Endothelial cell of umbilical vein (primary cell): ENCODE data around the gene EPB41L3. TPM values are rescaled to one million over a fixed set of nuclear protein-coding genes. Genes with fewer than 3 reads are reported as not detected.

Source experiments
- BruUV-seq: library from RNA; stranded (reverse); fragments of 400-500 nt; replicated peaks from 2 replicates; lab custom pipeline; 2021; lab: Mats Ljungman, UMichigan
- CTCF ChIA-PET: fragments of 300-600, 350-600 bp; sonication (Branson Sonifier 250); formaldehyde crosslinking; loops from one replicate; lab custom pipeline; 2021; ENCODE audit warnings: antibody characterized with exemption, inconsistent platforms; lab: Charles Lee
- POLR2A ChIA-PET: fragments of 300-600, 350-600 bp; sonication (Branson Sonifier 250); formaldehyde crosslinking; loops from one replicate; lab custom pipeline; 2021; ENCODE audit warnings: antibody characterized with exemption, inconsistent platforms; lab: Charles Lee
- DNase-seq: peaks from one replicate; pipeline ENCODE4 v3.0.0-alpha.2; 2011; ENCODE audit warnings: low read depth, low spot score
- FAIRE-seq: peaks from 2 replicates; lab custom pipeline; 2011; peaks lifted over from hg19 to GRCh38; lab: Jason Lieb, UNC
- H2AFZ ChIP-seq: 2 replicates; pipeline ENCODE4 v1.6.0; 2012; ENCODE audit warnings: low read depth, low read length, control low read depth, inconsistent platforms
- H3K27ac ChIP-seq: 2 replicates; pipeline ENCODE4 v1.5.1; 2011; ENCODE audit warnings: low read depth, mild to moderate bottlenecking, control low read depth, low read length, moderate library complexity; ENCODE audit not compliant: insufficient read depth
- H3K27me3 ChIP-seq, 2 experiments: 2 replicates each; pipeline versions ENCODE4 v1.6.0 to v1.6.1; 2011; ENCODE audit warnings: low read length in 2 of 2, mixed read lengths in 1 of 2; ENCODE audit not compliant: control insufficient read depth in 2 of 2, insufficient read depth in 2 of 2
- H3K36me3 ChIP-seq, 2 experiments: 2 replicates in 1 of 2; 3 replicates in 1 of 2; pipeline ENCODE4 v1.5.1; 2011; ENCODE audit warnings: low read length in 2 of 2, mild to moderate bottlenecking in 1 of 2, moderate library complexity in 1 of 2; ENCODE audit not compliant: control insufficient read depth in 2 of 2, insufficient read depth in 2 of 2; ENCODE audit errors: extremely low read depth in 1 of 2
- H3K4me1 ChIP-seq: 3 replicates; pipeline ENCODE4 v1.5.1; 2011; ENCODE audit warnings: mild to moderate bottlenecking, low read length; ENCODE audit not compliant: control insufficient read depth, insufficient read depth; ENCODE audit errors: extremely low read depth
- H3K4me2 ChIP-seq: 2 replicates; pipeline ENCODE4 v1.6.1; 2011; ENCODE audit warnings: low read length, control low read depth, mixed read lengths; ENCODE audit not compliant: insufficient read depth
- H3K4me3 ChIP-seq, 3 experiments: fragments of 200-600 bp in 1 of 3; sonication (generic), shearing (Covaris generic) in 1 of 3; replicated peaks in 1 of 3; 2 replicates each; pipeline ENCODE4 v1.5.1; 2011 to 2016; ENCODE audit warnings: control low read depth in 3 of 3, low read length in 3 of 3, mild to moderate bottlenecking in 2 of 3, inconsistent platforms in 1 of 3, low read depth in 1 of 3, moderate library complexity in 1 of 3; ENCODE audit not compliant: insufficient read depth in 1 of 3
- H3K79me2 ChIP-seq: 2 replicates; pipeline ENCODE4 v1.6.0; 2012; ENCODE audit warnings: low read length, inconsistent platforms; ENCODE audit not compliant: control insufficient read depth, insufficient read depth
- H3K9ac ChIP-seq: replicated peaks from 2 replicates; pipeline ENCODE3; 2011; ENCODE audit warnings: low read length, control low read depth; ENCODE audit not compliant: insufficient read depth; ENCODE audit errors: extremely low read depth
- H3K9me1 ChIP-seq: replicated peaks from 3 replicates; pipeline ENCODE4 v1.6.0; 2011; ENCODE audit warnings: mild to moderate bottlenecking, low read length; ENCODE audit not compliant: control insufficient read depth, insufficient read depth; ENCODE audit errors: extremely low read depth
- H3K9me3 ChIP-seq: replicated peaks from 2 replicates; pipeline ENCODE4 v1.5.1; 2012; ENCODE audit warnings: low read length, inconsistent platforms; ENCODE audit not compliant: control insufficient read depth, insufficient read depth
- H4K20me1 ChIP-seq: replicated peaks from 2 replicates; pipeline ENCODE3; 2011; ENCODE audit warnings: mild to moderate bottlenecking, low read length; ENCODE audit not compliant: control insufficient read depth, insufficient read depth; ENCODE audit errors: extremely low read depth
- CTCF ChIP-seq, 2 donors: IDR thresholded peaks; 1 replicate in 1 of 2; 2 replicates in 1 of 2; pipeline ENCODE4 v1.5.1; 2011; ENCODE audit warnings: low read length in 2 of 2, mild to moderate bottlenecking in 2 of 2, moderate library complexity in 2 of 2, control low read depth in 1 of 2, inconsistent platforms in 1 of 2, low read depth in 1 of 2; ENCODE audit not compliant: insufficient read depth in 1 of 2; ENCODE audit errors: extremely low read depth in 1 of 2
- EZH2 ChIP-seq: IDR thresholded peaks from 2 replicates; pipeline ENCODE4 v1.6.1; 2012; ENCODE audit warnings: borderline replicate concordance, low read depth, mild to moderate bottlenecking, moderate library complexity, low read length, inconsistent platforms; ENCODE audit not compliant: severe bottlenecking
- FOS ChIP-seq: IDR thresholded peaks from 2 replicates; pipeline ENCODE4 v1.6.1; 2011; ENCODE audit warnings: mild to moderate bottlenecking, low read length, moderate library complexity, borderline replicate concordance; ENCODE audit not compliant: insufficient read depth
- GATA2 ChIP-seq: IDR thresholded peaks from 2 replicates; pipeline ENCODE4 v1.7.0; 2011; ENCODE audit warnings: low read depth, mild to moderate bottlenecking, moderate library complexity, mixed read lengths, low read length; ENCODE audit not compliant: insufficient read length, insufficient read depth
- JUN ChIP-seq: IDR thresholded peaks from 2 replicates; pipeline ENCODE4 v1.6.1; 2011; ENCODE audit warnings: borderline replicate concordance, low read depth; ENCODE audit not compliant: insufficient read length, insufficient read depth
- MAX ChIP-seq: IDR thresholded peaks from 2 replicates; pipeline ENCODE4 v1.6.1; 2011; ENCODE audit not compliant: insufficient read depth, insufficient read length
- MYC ChIP-seq: IDR thresholded peaks from one replicate; pipeline ENCODE4 v1.6.1; 2011; ENCODE audit warnings: mild to moderate bottlenecking, low read depth, low read length
- POLR2A ChIP-seq: IDR thresholded peaks from 2 replicates; pipeline ENCODE4 v1.6.1; 2012; ENCODE audit warnings: low read depth, mild to moderate bottlenecking, control low read depth, low read length
- POLR2AphosphoS5 ChIP-seq: IDR thresholded peaks from 2 replicates; pipeline ENCODE4 v1.6.1; 2012; ENCODE audit warnings: low read depth, mild to moderate bottlenecking, control low read depth, low read length, moderate library complexity; ENCODE audit not compliant: insufficient read depth
- dilution Hi-C: fragments of 300-500 bp; cut with MboI; formaldehyde crosslinking; loops from one replicate; pipeline ENCODE4 v1.15.0; 2019; ENCODE audit warnings: low sequenced_read_pairs; ENCODE audit not compliant: extremely low pct_ligation_motif_present
- intact Hi-C: fragments of 100-400 bp; cut with micrococcal nuclease; formaldehyde crosslinking; loops from one replicate; pipeline ENCODE4 v1.10.0; 2022
- polyA plus RNA-seq, 4 experiments: library from polyadenylated mRNA; depleted of rRNA in 3 of 4; stranded (reverse) in 3 of 4; unstranded in 1 of 4; fragments of >200 nt; gene quantifications; 2 replicates each; pipeline versions ENCODE4 v1.2.1 to v1.2.3, GENCODE V29; 2011 to 2012; ENCODE audit warnings: missing spikeins in 1 of 4
- total RNA-seq: library from RNA; stranded (reverse); gene quantifications from 2 replicates; pipeline ENCODE4 v1.2.3, GENCODE V29; 2021

The EPB41L3 gene
- total and polyA plus RNA-seq, 2 donors (not counting 3 experiments of a cell fraction or from before 2014, with no cell fraction given): 38.9 to 114 TPM

- intact Hi-C loops (no loop called here), dilution Hi-C loops (no loop called here)
- Histone ChIP-seq H3K27ac (no peak overlapping the region), H3K27me3 (no peaks in the 10 kb centered on the region), H2AFZ (no peak overlapping the region), H3K9ac (no peak overlapping the region), H3K9me1 (no peaks in the 10 kb centered on the region), H3K9me3 (no peaks in the 10 kb centered on the region), H4K20me1 (no peaks in the 10 kb centered on the region), H3K4me3 (no peak overlapping the region), H3K4me2 (no peak overlapping the region), H3K79me2 (no peaks in the 10 kb centered on the region), H3K4me1 (peaks cover 8% of the 10 kb centered on the region), H3K36me3 (peaks cover 3 to 6% of the 10 kb centered on the region in 2 experiments)
- BruUV-seq: no TSS peak
- no peak for DNase-seq
- POLR2A ChIA-PET: no interaction called here
- FAIRE-seq: no peak
- TF ChIP-seq FOS: no peak
- no peak for TF ChIP-seq POLR2A
- TF ChIP-seq MYC: no peak
- TF ChIP-seq MAX: no peak
- no peak for TF ChIP-seq POLR2AphosphoS5
- TF ChIP-seq GATA2: no peak
- no peak for TF ChIP-seq CTCF (IDR thresholded peaks at IDR 0.05; ENCODE audit: extremely low read depth in 1 of 2, insufficient read depth in 1 of 2, low read depth in 1 of 2, low read length in 2 of 2)
- no peak for TF ChIP-seq EZH2
- TF ChIP-seq JUN: no peak
- CTCF ChIA-PET: interaction anchor here (1.2 to 1.3 kb wide), 2 partner anchors 9 to 117 kb away, joined by 3 to 5 read pairs; no protein-coding TSS in a partner anchor
Measured at GRCh38 chr18:5429681-5430080, 114.1 kb downstream of the EPB41L3 start.
